HG02763 (cell line): ENCODE measurements around the gene EIF4E.
"Not testable (repeated sequence)": the region's sequence is repeated elsewhere in the genome, so short reads cannot be mapped to it uniquely, and the experiment has no call there.

Experiments
- ATAC-seq: cut with Tn5 transposase; IDR thresholded peaks from one replicate; pipeline ENCODE4 v1.9.1; 2021; ENCODE audit warnings: mild to moderate bottlenecking, moderate library complexity; ENCODE audit not compliant: unreplicated experiment

Gene EIF4E

DNA sequence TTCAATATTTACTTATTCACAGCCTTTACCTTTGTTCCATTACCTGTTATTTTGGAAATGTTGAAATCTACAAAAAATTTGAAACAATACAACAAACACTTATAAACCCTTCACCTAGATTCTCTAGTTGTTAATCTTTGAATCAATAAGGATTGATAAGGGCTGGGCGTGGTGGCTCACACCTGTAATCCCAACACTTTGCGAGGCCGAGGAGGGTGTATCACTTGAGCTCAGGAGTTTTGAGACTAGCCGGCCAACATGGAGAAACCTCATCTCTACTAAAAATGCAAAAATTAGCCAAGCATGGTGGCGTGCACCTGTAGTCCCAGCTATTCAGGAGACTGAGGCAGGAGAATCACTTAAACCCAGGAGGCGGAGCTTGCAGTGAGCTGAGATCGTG, 5.9 kb upstream of the EIF4E start:
- not testable (repeated sequence) for ATAC-seq

DNA sequence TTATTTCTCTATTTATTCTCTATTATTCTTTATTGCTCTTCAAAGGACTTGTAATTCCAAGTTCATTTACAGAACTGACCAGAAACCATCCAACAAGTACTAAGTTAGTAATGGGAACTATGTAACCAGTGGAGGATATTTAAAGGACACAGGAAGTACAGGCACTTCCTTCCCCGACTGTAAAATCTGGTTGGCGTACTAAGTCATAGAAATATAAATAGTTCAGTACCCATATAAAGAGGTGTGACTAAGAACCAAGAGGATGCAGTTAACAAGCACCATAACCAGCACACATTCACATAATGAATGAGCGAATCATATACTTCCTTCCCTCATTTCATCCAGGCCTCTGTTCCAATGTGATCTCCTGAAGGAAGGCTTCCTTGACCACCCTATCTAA, 3.6 kb upstream of the EIF4E start:
- no peak for ATAC-seq

- no peak for ATAC-seq
These were observed 1.5 kb upstream of the EIF4E start for GRCh38 chr4:98930311-98930865.

DNA sequence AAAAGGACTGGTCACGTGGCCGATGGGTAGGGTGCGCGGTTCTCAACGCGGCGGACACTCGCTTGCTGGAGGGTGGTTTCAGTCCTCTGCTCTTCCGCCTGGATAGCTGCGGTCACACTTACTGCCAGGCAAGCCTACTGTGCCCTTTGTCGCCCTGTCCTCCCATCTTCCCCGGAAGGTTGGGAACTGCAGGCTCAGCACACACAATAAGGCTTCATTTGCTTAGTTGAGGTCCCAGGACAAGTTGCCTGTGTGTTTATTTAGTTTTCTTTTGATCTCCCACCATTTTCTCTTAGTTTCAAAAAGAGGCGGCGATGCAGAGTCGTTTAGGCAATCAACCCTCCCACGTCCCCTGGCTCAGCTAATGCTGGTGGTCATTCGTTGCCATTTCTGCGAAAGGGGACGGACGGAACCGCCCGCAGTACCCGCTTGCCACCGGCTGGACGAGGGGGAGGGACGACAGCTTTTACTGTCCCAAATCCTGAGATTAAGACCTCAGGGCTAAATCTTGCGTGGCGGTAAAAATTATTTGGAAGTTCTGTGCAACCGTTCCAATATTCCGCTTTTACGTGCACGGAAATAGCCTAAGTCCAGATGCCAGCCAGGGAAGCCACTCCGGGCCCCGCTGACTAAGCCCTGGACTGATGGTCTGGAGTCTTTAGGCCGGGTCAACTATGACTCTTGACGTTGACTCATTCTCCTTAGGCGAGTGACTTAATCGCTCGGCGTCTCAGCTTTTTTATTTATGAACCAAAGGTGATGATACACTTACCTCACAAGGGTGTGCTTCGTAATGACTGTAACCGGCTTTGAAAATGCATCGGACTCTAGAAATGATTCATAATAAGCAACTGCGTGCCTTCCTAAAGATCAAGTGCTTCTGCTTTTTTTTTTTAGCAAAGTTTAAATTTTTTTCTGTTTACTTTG, 671 bp upstream of the EIF4E start:
- peak; percentile 51 for ATAC-seq

- peak; percentile 40 for ATAC-seq
These were observed 815 bp downstream of the EIF4E start for GRCh38 chr4:98928131-98928504.

DNA sequence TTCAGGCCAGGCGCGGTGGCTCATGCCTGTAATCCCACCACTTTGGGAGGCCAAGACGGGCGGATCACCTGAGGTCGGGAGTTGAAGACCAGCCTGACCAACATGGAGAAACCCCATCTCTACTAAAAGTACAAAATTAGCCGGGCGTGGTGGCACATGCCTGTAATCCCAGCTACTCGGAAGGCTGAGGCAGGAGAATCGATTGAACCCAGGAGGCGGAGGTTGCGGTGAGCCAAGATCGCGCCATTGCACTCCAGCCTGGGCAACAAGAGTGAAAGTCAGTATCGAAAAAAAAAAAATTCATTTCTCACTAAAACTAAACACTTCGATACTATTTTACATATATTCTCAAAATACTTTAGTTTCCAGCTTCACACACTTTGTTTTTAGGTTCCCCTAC, 2.7 kb downstream of the EIF4E start:
- ATAC-seq: not testable (repeated sequence)

DNA sequence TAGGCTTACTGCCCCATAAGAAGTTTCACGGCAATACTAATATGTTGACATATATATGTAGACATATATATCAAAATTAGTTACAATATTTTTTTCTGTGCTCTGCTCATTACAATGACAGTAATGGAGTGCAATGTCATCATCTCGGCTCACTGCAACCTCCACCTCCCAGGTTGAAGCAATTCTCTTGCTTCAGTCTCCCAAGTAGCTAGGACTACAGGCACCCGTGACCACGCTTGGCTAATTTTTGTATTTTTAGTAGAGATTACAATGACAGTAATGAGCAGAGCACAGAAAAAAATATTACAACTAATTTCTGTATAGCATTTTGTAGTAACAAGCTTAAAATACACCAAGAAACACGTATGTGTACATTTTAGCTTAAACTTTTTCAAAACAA, 7.6 kb downstream of the EIF4E start:
- ATAC-seq: no peak

GRCh38 chr4:98919996-98920395, 8.9 kb downstream of the EIF4E start:
- no peak for ATAC-seq

DNA sequence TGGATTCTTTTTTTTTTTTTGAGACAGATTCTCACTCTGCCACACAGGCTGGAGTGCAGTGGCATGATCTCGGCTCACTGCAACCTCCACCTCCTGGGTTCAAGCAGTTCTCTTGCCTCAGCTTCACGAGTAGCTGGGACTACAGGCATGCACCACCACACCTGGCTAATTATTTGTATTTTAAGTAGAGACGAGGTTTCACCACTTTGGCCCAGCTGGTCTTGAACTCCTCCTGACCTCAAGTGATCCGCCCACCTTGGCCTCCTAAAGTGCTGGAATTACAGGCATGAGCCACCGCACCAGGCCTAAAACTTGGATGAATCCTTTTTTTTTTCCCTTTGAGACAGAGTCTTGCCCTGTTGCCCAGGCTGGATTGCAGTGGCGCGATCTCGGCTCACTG, 18.2 kb downstream of the EIF4E start:
- not testable (repeated sequence) for ATAC-seq

GRCh38 chr4:98909646-98910401, 19.1 kb downstream of the EIF4E start:
- no peak for ATAC-seq

DNA sequence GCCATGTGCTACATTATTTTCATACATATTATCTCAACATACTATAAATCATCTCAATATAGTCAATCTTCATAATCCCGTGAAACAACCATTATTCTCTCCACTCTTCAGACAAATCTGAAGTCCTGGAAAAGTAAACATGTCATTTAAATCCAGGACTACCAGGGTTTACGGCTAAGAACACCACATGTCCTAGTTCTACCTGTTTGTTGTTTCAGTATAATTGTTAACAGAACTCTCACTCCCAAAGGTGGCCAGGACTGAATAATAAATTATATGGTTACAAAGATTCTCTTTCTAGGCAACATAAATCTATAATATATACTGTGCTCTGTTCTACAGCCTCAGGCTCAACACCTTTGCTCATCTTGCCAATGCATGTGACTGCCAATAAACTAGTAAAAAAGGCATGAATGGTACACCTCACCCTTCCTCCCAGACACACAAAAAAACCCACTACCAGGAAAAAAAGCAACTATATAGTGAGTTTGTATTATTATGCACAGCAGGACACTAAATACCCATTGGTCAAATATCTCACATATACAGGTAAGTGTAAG, 20.1 kb downstream of the EIF4E start:
- ATAC-seq: no peak

GRCh38 chr4:98908182-98908581, 20.8 kb downstream of the EIF4E start:
- ATAC-seq: no peak

GRCh38 chr4:98905839-98906238, 23.1 kb downstream of the EIF4E start:
- no peak for ATAC-seq

DNA sequence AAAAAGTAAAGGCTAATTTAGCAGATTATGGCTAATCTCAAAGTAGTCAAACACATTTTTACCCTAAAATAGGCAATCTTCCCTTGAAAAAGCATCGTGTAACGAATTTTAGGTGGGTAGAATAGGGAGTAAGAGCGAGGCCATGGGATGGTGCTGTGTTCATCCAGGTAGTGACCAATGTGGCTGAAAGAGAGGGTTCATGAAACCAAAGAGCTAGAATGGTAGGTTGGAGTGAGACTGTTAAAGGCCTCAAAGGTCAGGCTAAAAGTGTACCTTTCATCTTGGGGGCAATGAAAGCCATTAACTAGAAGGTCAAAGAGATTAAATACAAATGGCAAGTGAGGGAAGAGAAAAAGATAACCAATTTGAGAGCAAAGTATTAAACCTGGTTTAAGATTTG, 23.6 kb downstream of the EIF4E start:
- ATAC-seq: no peak

- ATAC-seq: no peak
These were observed 25.0 kb downstream of the EIF4E start for GRCh38 chr4:98903963-98904362.

DNA sequence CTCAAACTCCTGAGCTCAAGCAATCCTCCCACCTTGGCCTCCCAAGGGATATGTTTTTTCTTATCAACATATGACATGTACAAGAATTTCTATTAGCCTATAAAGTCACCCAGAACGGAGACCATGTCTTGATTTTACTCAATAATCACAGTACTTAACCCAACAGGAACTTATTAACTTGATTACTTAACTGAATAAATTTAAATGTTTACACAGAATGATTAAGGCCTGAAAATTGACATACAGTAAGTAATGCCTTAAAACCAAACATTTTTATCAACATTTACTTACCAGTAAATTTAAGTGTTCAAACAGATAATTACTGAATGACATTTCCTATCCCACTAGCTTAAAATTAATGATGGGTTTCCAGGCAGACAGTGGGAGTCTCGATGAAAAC, 25.4 kb downstream of the EIF4E start:
- ATAC-seq: no peak

GRCh38 chr4:98899277-98899676, 29.7 kb downstream of the EIF4E start:
- no peak for ATAC-seq

GRCh38 chr4:98891478-98892337, 37.2 kb downstream of the EIF4E start:
- ATAC-seq: no peak

GRCh38 chr4:98890702-98891455, 38.1 kb downstream of the EIF4E start:
- no peak for ATAC-seq

- ATAC-seq: no peak
These were observed 41.8 kb downstream of the EIF4E start for GRCh38 chr4:98887145-98887544.
